ES-I3 (cell line): ENCODE measurements around the gene ZNF653.
"Not testable (repeated sequence)": the region's sequence is repeated elsewhere in the genome, so short reads cannot be mapped to it uniquely, and the experiment has no call there.

Experiments
- H3K36me3 ChIP-seq: 2 replicates; pipeline ENCODE4 v1.6.1; 2013; ENCODE audit warnings: mild to moderate bottlenecking, low read length, control low read depth, moderate library complexity; ENCODE audit not compliant: insufficient read depth
- H3K4me1 ChIP-seq: 2 replicates; pipeline ENCODE4 v1.6.1; 2013; ENCODE audit warnings: mild to moderate bottlenecking, control low read depth, low read length; ENCODE audit not compliant: insufficient read depth
- H3K9ac ChIP-seq: 2 replicates; pipeline ENCODE4 v1.6.1; 2013; ENCODE audit warnings: low read depth, mild to moderate bottlenecking, low read length, moderate library complexity
- H3K9me3 ChIP-seq: 2 replicates; pipeline ENCODE4 v1.6.1; 2013; ENCODE audit warnings: mild to moderate bottlenecking, low read length, moderate library complexity; ENCODE audit not compliant: control insufficient read depth, insufficient read depth

Gene ZNF653

GRCh38 chr19:11433526-11433925 is 72.1 kb downstream of the ZNF653 start:
- H3K9ac ChIP-seq, H3K9me3 ChIP-seq, H3K36me3 ChIP-seq, H3K4me1 ChIP-seq: not testable (repeated sequence)
